ENCODE data around the gene NEGR1. TPM values are rescaled to one million over a fixed set of nuclear protein-coding genes. Genes with fewer than 3 reads are reported as not detected.

Gene NEGR1
- total RNA-seq, 4 donors from 2014 or later = 0.49 to 8.8 (median 2.7) TPM

GRCh38 chr1:71427066-71427465 is 855.3 kb downstream of the NEGR1 start:
- Histone ChIP-seq H3K9me3 (no peaks in the 10 kb centered on the region), H3K27me3 (no peaks in the 10 kb centered on the region), H3K36me3 (no peaks in the 10 kb centered on the region), H3K4me1 (no peaks in the 10 kb centered on the region), H3K4me3 (no peak overlapping the region), H3K27ac (no peak overlapping the region)
- DNase-seq = no peak
- TF ChIP-seq CTCF (IDR thresholded peaks at IDR 0.05) (no peak), POLR2A (IDR thresholded peaks at IDR 0.05) (no peak)
- intact Hi-C loops (cut with DNase I) = no loop called here
- WGBS, 2 donors = 86 to 91% methylated on average over 3 of the region's 3 CpGs

- intact Hi-C loops (cut with DNase I) = no loop called here
These were observed 857.8 kb downstream of the NEGR1 start for GRCh38 chr1:71424536-71424935.

GRCh38 chr1:71422221-71422620 is 860.1 kb downstream of the NEGR1 start:
- Histone ChIP-seq H3K27ac (no peak overlapping the region), H3K9me3 (no peaks in the 10 kb centered on the region), H3K36me3 (no peaks in the 10 kb centered on the region), H3K4me1 (no peaks in the 10 kb centered on the region), H3K4me3 (no peak overlapping the region), H3K27me3 (no peaks in the 10 kb centered on the region)
- no peak for DNase-seq
- WGBS, 2 donors = 58 to 63% methylated on average over 6 of the region's 6 CpGs
- intact Hi-C loops (cut with DNase I) = no loop called here
- TF ChIP-seq CTCF (IDR thresholded peaks at IDR 0.05) (no peak), POLR2A (IDR thresholded peaks at IDR 0.05) (no peak)

More at GRCh38 chr1:71424536-71424935, 857.8 kb downstream of the NEGR1 start:
- no peaks in the 10 kb centered on the region for H3K36me3 ChIP-seq
- TF ChIP-seq POLR2A (IDR thresholded peaks at IDR 0.05) (no peak), CTCF (IDR thresholded peaks at IDR 0.05) (no peak)
- no peaks in the 10 kb centered on the region for H3K27me3 ChIP-seq
- no peak overlapping the region for H3K27ac ChIP-seq
- DNase-seq = no peak
- H3K9me3 ChIP-seq = no peaks in the 10 kb centered on the region
- H3K4me3 ChIP-seq = no peak overlapping the region
- H3K4me1 ChIP-seq = no peaks in the 10 kb centered on the region

DNA sequence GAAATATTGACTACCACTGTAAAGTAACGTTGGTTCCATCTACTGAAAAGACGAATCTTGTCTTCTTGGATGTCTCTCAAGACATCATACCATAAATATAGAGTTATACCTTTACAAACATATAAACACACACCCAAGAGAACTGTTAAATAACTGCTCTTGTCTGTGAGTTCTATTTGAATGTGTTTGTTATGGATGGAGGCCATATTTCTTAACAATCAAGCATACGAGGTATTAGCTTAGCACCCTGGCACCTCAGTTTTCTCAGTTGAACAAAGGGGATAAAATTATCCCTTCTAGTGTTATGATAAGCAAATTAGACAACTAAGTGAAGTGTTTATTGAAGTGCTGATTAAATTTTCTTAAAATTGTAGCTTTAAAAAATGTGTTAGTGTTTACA is 864.9 kb downstream of the NEGR1 start:
- H3K27me3 ChIP-seq = no peaks in the 10 kb centered on the region
- no peaks in the 10 kb centered on the region for H3K9me3 ChIP-seq
- intact Hi-C loops (cut with DNase I) = no loop called here
- 40 to 55% methylated on average over 3 of the region's 3 CpGs for WGBS, 2 donors
- no peak overlapping the region for H3K27ac ChIP-seq
- no peaks in the 10 kb centered on the region for H3K36me3 ChIP-seq
- TF ChIP-seq POLR2A (IDR thresholded peaks at IDR 0.05) = no peak
- TF ChIP-seq CTCF (IDR thresholded peaks at IDR 0.05) = no peak
- H3K4me1 ChIP-seq = no peaks in the 10 kb centered on the region
- DNase-seq = no peak
- no peak overlapping the region for H3K4me3 ChIP-seq

GRCh38 chr1:71414179-71414578 is 868.2 kb downstream of the NEGR1 start:
- Histone ChIP-seq H3K36me3 (no peaks in the 10 kb centered on the region), H3K27me3 (no peaks in the 10 kb centered on the region), H3K27ac (no peak overlapping the region), H3K4me1 (no peaks in the 10 kb centered on the region), H3K4me3 (no peak overlapping the region), H3K9me3 (no peaks in the 10 kb centered on the region)
- no peak for TF ChIP-seq POLR2A (IDR thresholded peaks at IDR 0.05)
- TF ChIP-seq CTCF (IDR thresholded peaks at IDR 0.05) = no peak
- intact Hi-C loops (cut with DNase I) = no loop called here
- no peak for DNase-seq
- WGBS, 2 donors = 38 to 49% methylated on average over 2 of the region's 2 CpGs
